Epithelial cell of prostate (primary cell): ENCODE data around the gene DEFB116.
"Not testable (repeated sequence)": the region's sequence is repeated elsewhere in the genome, so short reads cannot be mapped to it uniquely, and the experiment has no call there.

Experiments used
- DNase-seq: peaks from one replicate; pipeline ENCODE4 v3.0.0-alpha.2; 2011; ENCODE audit warnings: low read depth, low spot score
- H3K27ac ChIP-seq: fragments of 450-650 bp; 2 replicates; pipeline ENCODE4 v1.5.1; 2017; ENCODE audit warnings: mild to moderate bottlenecking

DEFB116 gene, protein sequence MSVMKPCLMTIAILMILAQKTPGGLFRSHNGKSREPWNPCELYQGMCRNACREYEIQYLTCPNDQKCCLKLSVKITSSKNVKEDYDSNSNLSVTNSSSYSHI

DNA sequence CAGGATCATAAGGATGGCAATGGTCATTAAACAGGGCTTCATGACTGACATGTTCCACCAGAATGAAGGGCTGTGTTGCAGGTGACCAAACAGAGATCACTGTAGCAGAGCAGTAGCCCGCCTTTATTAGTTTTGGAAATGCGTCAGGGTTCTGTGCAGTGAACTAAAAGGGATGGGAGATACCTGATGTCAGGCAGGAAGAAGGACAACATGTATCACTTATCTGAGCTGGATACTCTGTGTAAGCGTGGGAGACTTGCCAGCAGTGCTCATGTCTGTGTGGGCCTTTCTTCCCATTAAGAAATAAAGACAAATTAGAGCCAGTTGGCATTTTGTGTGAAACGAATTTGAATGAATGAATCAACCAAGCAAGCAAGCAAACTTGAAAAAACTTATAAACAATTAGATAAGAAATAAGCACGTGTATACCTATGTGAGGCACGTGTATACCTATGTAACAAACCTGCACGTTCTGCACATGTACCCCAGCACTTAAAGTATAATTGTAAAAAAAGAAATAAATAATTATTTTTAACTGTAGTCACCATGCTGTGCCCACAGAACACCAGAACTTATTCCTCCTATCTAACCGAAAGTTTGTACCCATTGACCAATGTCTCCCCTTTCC is at the start of gene DEFB116:
TSS of gene DEFB116 (minus strand) at position 51 of the 628 bp plus-strand sequence. CDS start at position 51, 0 bp downstream.
- no peak for DNase-seq
- no peak within 1 kb of the TSS for H3K27ac ChIP-seq

DNA sequence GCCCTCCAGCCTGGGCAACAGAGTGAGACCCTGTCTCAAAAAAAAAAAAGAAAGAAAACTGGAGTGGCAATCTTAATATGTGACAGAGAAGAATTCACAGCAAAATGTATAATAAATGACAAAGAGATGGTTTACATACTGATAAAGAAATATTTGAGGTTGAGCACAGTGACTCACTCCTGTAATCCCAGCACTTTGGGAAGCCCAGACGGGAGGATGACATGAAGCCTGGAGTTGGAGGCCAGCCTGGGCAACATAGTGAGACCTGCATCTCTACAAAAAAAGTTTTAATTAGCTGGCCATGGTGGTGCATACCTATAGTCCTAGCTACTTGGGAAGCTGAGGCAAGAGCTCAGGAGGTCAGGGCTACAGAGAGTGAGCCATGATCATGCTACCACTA is 47.6 kb upstream of the DEFB116 start:
- H3K27ac ChIP-seq: no peak overlapping the region

DNA sequence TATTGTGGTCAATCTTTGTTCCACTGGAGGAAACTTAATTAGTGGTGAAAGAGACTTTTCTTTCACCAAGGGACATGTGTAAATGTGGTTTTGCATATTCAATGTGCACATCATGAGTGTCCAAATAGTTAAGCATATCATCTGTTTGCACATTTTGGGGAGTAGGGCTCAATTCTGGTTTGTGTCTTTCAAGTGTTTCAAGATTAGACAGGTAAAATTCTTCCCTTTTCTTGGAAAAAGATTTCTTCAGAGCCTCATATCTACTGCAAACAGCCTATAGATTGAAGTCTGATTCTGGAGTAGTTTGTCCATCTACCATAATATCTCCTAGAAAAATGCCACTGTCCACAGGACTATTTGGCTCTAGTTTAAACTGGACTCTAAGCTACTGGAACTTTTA is 33.1 kb upstream of the DEFB116 start:
- H3K27ac ChIP-seq: no peak overlapping the region
- DNase-seq: no peak

More for the DNA sequence above, 47.6 kb upstream of the DEFB116 start:
- DNase-seq: no peak

DNA sequence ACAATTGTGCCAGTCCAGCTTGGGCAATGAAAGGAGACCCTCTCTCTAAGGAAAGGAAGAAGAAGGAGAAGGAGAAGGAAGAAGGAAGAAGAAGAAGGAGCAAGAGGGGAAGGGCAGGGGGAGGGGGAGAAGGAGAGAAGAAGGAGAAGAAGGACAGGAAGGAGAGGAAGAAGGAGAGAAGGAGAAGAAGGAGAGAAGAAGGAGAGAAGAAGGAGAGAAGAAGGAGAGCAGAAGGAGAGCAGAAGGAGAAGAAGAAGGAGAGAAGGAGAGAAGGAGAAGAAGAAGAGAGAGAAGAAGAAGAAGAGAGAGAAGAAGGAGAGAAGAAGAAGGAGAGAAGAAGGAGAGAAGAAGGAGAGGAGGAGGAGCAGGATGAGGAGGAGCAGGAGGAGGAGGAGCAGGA is 22.5 kb upstream of the DEFB116 start:
- DNase-seq: no peak
- H3K27ac ChIP-seq: no peak overlapping the region

DNA sequence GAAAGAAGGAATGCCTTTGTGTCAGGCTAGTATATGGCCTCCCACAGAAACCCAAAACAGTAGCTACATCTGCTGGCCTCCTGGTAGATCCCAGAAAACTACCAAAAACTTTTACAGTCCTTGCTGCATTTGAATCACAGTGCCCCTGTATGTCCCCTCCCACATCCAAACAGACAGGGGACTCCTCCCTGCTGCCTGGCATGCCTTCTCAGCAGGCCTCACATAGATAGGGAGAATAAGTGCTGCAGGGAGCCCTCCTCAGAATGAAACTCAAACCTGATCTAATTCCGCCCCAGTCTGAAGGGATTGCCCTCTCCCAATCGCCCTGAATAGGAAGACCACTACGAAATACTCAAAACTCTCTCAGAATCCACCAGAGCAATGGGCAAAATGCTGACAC is 14.1 kb upstream of the DEFB116 start:
- no peak overlapping the region for H3K27ac ChIP-seq
- DNase-seq: no peak

DNA sequence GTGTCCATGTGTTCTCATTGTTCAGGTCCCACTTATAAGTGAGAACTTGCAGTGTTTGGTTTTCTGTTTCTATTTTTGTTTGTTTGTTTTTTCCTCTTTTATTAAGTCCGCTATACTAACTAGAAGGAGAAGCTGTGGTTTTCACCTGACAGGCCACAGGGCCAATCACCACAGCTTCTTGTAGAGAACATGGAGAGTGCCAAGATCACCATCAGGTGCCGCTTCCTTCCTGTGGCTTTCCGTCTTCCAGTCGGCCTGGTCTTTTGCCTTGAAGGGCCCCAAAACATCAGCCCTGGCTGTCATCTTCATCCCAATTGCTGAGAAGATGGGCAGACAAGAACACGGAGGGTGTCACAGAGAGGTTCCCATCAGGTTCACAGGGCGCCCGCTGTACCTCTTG is 23.4 kb downstream of the DEFB116 start:
- H3K27ac ChIP-seq: not testable (repeated sequence)

DNA sequence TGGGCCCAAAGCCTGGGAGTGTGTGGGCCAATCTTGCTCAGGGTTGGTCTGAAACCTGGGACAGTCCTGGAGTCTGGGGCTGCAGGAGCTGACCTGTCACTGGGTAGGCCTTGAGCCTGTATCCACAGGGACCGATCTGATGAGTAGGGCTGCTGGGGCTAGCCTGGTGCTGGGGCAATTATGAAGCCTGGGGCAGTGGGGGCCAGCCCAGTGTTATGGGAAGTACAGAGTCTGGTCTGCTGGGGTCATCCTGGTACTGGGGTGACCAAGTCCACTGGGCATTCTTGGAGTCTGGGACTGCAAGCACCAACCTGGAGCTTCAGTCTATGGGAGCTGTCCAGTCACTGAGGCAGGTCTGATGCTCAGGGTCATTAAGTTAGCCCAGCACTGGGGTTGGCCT is 30.2 kb downstream of the DEFB116 start:
- no peak for DNase-seq
- no peak overlapping the region for H3K27ac ChIP-seq

More for the DNA sequence above, 23.4 kb downstream of the DEFB116 start:
- not testable (repeated sequence) for DNase-seq

DNA sequence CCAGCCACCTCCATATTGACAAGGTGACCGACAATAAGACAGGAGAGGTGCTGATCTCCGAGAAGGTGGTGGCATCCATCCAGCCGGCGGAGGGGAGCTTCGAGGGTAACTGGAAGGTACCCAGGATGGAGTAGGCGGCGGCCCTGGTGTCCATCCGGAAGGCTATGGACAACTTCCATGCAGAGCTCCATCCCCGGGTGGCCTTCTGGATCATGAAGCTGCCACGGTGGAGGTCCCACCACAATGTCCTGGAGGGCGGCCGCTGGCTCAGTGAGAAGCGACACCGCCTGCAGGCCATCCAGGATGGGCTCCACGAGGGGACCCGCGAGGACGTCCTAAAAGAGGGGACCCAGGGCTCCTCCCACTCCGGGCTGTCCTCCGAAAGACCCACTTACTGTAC is 33.9 kb downstream of the DEFB116 start:
- no peak for DNase-seq
- H3K27ac ChIP-seq: no peak overlapping the region

DNA sequence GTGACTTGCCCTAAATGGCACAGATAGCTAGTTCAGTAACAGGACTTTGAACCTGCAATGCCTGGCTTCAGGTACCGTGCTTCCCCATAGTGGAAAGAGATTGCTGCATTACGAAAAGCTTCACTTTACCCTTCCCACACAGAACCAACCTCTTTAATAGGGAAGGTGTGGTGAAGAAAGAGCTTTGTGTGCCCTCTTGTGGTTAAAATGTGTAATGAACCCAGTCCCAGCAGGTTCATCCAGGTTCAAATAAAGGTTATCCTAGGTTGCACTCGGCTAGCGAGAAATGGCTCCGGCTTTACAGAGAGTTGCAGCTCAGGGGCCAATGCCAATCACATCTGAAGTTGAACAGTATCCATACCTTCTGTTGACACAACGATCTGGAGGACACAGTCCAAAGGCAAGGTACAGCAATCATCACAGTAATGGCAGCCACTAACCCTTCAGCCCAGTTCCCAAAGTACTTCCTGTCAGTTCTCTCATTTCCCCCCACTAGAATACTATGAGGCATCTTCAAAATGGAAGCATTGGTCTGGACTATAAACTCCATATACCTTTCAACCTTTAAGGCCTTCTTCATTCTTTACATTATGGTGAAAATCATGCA is 48.0 kb downstream of the DEFB116 start:
- no peak for DNase-seq
- H3K27ac ChIP-seq: no peak overlapping the region

DNA sequence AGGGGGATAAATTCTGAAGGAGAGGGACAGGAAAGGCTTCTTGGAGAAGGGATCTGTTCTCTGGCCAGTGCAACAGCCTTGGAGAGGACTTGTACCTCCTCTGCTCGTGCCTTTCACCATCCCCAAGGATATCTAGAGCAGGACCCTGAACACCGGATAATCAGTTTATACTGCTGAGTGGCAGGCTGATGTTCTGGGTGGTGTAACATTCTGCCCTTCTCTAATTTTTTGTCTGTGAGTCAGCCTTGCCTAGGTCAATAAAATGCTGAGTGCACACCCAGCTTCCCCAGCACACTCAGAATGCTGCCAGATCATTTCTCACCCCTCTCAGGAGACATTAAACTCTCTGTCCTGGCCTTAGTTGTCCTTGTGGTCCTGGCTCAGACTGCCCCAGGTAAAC is 51.0 kb downstream of the DEFB116 start, which contains the start of gene DEFB115:
TSS of gene DEFB115 (plus strand) at position 301 of the 400 bp plus-strand sequence. CDS start at position 301, 0 bp downstream.
- no peak within 1 kb of the TSS for H3K27ac ChIP-seq
- no peak for DNase-seq

DNA sequence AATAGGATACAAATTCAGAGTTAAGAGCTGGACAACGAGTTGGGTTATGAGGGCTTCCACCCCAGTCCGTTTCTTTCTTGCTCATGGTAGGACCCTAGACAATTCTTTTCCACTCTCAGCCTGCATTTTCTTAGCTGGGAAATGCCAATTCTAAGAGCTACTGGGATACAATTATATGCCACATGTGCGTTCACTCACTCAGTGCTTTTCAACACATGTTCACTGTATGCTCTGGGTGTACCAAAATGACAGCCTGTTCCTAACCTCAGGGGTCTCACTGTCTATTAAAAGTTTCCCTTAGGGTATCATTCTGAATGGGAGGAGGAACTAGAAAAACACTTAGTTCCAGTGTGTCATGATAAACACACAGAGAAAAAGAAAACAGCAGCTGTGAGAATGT is 51.4 kb downstream of the DEFB116 start:
- no peak for DNase-seq
- H3K27ac ChIP-seq: no peak overlapping the region
